HEK293 (cell line): Measurements from ENCODE around the gene PFDN6.

Experiments
- FEZF1 ChIP-seq: fragments of 450-650 bp; formaldehyde crosslinking; IDR thresholded peaks from 2 replicates; pipeline ENCODE4 v1.5.1; 2016; ENCODE audit warnings: missing biosample characterization, missing genetic modification characterization
- GLIS1 ChIP-seq: fragments of 450-650 bp; formaldehyde crosslinking; IDR thresholded peaks from 2 replicates; pipeline ENCODE4 v1.5.1; 2016; ENCODE audit warnings: missing biosample characterization, missing genetic modification characterization
- GLIS2 ChIP-seq: fragments of 450-650 bp; formaldehyde crosslinking; IDR thresholded peaks from 2 replicates; pipeline ENCODE4 v1.5.1; 2016; ENCODE audit warnings: missing biosample characterization, missing genetic modification characterization
- HOXA7 ChIP-seq: sonication (generic); formaldehyde crosslinking; IDR thresholded peaks from 2 replicates; pipeline ENCODE4 v1.8.1; 2022; ENCODE audit warnings: missing genetic modification reagents, borderline replicate concordance
- INSM2 ChIP-seq: fragments of 450-650 bp; formaldehyde crosslinking; IDR thresholded peaks from 2 replicates; pipeline ENCODE4 v1.5.1; 2016; ENCODE audit warnings: missing biosample characterization, missing genetic modification characterization
- KLF10 ChIP-seq: fragments of 450-650 bp; IDR thresholded peaks from 2 replicates; pipeline ENCODE4 v1.5.1; 2018; ENCODE audit warnings: missing biosample characterization, mild to moderate bottlenecking, missing genetic modification characterization
- PRDM4 ChIP-seq: fragments of 450-650 bp; formaldehyde crosslinking; IDR thresholded peaks from 2 replicates; pipeline ENCODE4 v1.5.1; 2017; ENCODE audit warnings: missing biosample characterization, missing genetic modification characterization
- RBAK ChIP-seq: fragments of 450-650 bp; formaldehyde crosslinking; IDR thresholded peaks from 2 replicates; pipeline ENCODE4 v1.5.1; 2016; ENCODE audit warnings: missing biosample characterization, missing genetic modification characterization
- SCRT1 ChIP-seq: fragments of 450-650 bp; formaldehyde crosslinking; IDR thresholded peaks from 2 replicates; pipeline ENCODE4 v1.5.1; 2016; ENCODE audit warnings: missing biosample characterization, missing genetic modification characterization, borderline replicate concordance
- TRIM28 ChIP-seq: IDR thresholded peaks from 2 replicates; pipeline ENCODE4 v1.6.1; 2011; ENCODE audit warnings: low read length, control low read depth, borderline replicate concordance
- ZBTB44 ChIP-seq: fragments of 450-650 bp; IDR thresholded peaks from 2 replicates; pipeline ENCODE4 v1.5.1; 2018; ENCODE audit warnings: missing biosample characterization, mild to moderate bottlenecking, missing genetic modification characterization
- ZBTB48 ChIP-seq: fragments of 450-650 bp; formaldehyde crosslinking; IDR thresholded peaks from 2 replicates; pipeline ENCODE4 v1.5.1; 2016; ENCODE audit warnings: missing biosample characterization, missing genetic modification characterization
- ZBTB6 ChIP-seq: fragments of 450-650 bp; formaldehyde crosslinking; IDR thresholded peaks from 2 replicates; pipeline ENCODE4 v1.5.1; 2017; ENCODE audit warnings: missing biosample characterization, missing genetic modification characterization
- ZBTB8A ChIP-seq: fragments of 450-650 bp; formaldehyde crosslinking; IDR thresholded peaks from 2 replicates; pipeline ENCODE4 v1.5.1; 2016; ENCODE audit warnings: missing biosample characterization, missing genetic modification characterization
- ZFHX2 ChIP-seq: fragments of 450-650 bp; formaldehyde crosslinking; conservative IDR thresholded peaks from 2 replicates; pipeline ENCODE4 v1.5.1; 2016; ENCODE audit warnings: missing biosample characterization, missing genetic modification characterization
- ZFP3 ChIP-seq: fragments of 450-650 bp; formaldehyde crosslinking; IDR thresholded peaks from 2 replicates; pipeline ENCODE4 v1.5.1; 2016; ENCODE audit warnings: low read depth, missing biosample characterization, missing genetic modification characterization
- ZNF138 ChIP-seq: fragments of 450-650 bp; formaldehyde crosslinking; IDR thresholded peaks from 2 replicates; pipeline ENCODE4 v1.5.1; 2016; ENCODE audit warnings: missing biosample characterization, missing genetic modification characterization, borderline replicate concordance
- ZNF335 ChIP-seq: fragments of 450-650 bp; formaldehyde crosslinking; conservative IDR thresholded peaks from 2 replicates; pipeline ENCODE4 v1.5.1; 2016; ENCODE audit warnings: missing biosample characterization, missing genetic modification characterization
- ZNF341 ChIP-seq: fragments of 450-650 bp; formaldehyde crosslinking; IDR thresholded peaks from 2 replicates; pipeline ENCODE4; 2016; ENCODE audit warnings: low read depth, missing biosample characterization, missing genetic modification characterization
- ZNF426 ChIP-seq: fragments of 450-650 bp; formaldehyde crosslinking; IDR thresholded peaks from 2 replicates; pipeline ENCODE4 v1.5.1; 2017; ENCODE audit warnings: missing biosample characterization, missing genetic modification characterization, mild to moderate bottlenecking, inconsistent platforms, moderate library complexity
- ZNF596 ChIP-seq: fragments of 450-650 bp; IDR thresholded peaks from 2 replicates; pipeline ENCODE4 v1.5.0; 2018; ENCODE audit warnings: missing biosample characterization, mild to moderate bottlenecking, missing genetic modification characterization, moderate library complexity
- ZNF624 ChIP-seq: fragments of 450-650 bp; formaldehyde crosslinking; IDR thresholded peaks from 2 replicates; pipeline ENCODE4 v1.5.1; 2017; ENCODE audit warnings: missing biosample characterization, missing genetic modification characterization
- ZNF645 ChIP-seq: fragments of 450-650 bp; formaldehyde crosslinking; IDR thresholded peaks from 2 replicates; pipeline ENCODE4; 2016; ENCODE audit warnings: missing biosample characterization, missing genetic modification characterization
- ZNF654 ChIP-seq: fragments of 450-650 bp; formaldehyde crosslinking; IDR thresholded peaks from 2 replicates; pipeline ENCODE4 v1.5.1; 2016; ENCODE audit warnings: low read depth, missing biosample characterization, missing genetic modification characterization
- ZNF660 ChIP-seq: fragments of 450-650 bp; IDR thresholded peaks from 2 replicates; pipeline ENCODE4 v1.5.1; 2018; ENCODE audit warnings: missing biosample characterization, mild to moderate bottlenecking, missing genetic modification characterization
- ZNF670 ChIP-seq: fragments of 450-650 bp; formaldehyde crosslinking; IDR thresholded peaks from 2 replicates; pipeline ENCODE4 v1.5.1; 2016; ENCODE audit warnings: missing biosample characterization, missing genetic modification characterization, low read depth
- ZNF785 ChIP-seq: fragments of 450-650 bp; formaldehyde crosslinking; IDR thresholded peaks from 2 replicates; pipeline ENCODE4 v1.5.1; 2016; ENCODE audit warnings: missing biosample characterization, missing genetic modification characterization
- ZSCAN16 ChIP-seq: fragments of 450-650 bp; formaldehyde crosslinking; IDR thresholded peaks from 2 replicates; pipeline ENCODE4 v1.5.1; 2016; ENCODE audit warnings: missing biosample characterization, missing genetic modification characterization
- TF ChIP-seq, protein P1 (sequence below): fragments of 450-650 bp; formaldehyde crosslinking; IDR thresholded peaks from 2 replicates; pipeline ENCODE4 v1.5.1; 2016; ENCODE audit warnings: missing biosample characterization, missing genetic modification characterization
- TF ChIP-seq, protein P2 (sequence below): fragments of 450-650 bp; formaldehyde crosslinking; IDR thresholded peaks from 2 replicates; pipeline ENCODE4 v1.5.1; 2016; ENCODE audit warnings: missing biosample characterization, missing genetic modification characterization

PFDN6 gene

GRCh38 chr6:33320315-33321181 lies 31.1 kb downstream of the PFDN6 start (continued):
- TF ChIP-seq ZNF335 (peak; percentile 58), ZNF645 (tag by site-specific recombination) (no peak), ZNF341 (tag by site-specific recombination) (peak; percentile 59; the same call in 1 of the 2 replicates), ZNF670 (no peak), ZBTB44 (tag by site-specific recombination) (peak; percentile 35; the same call in 1 of the 2 replicates), HOXA7 (CRISPR knock-in tag) (no peak), ZNF785 (no peak), ZBTB48 (tag by site-specific recombination) (0 out of 2 replicates have a peak, but pooled peaks have one; percentile 21), ZBTB8A (tag by site-specific recombination) (no peak), KLF10 (tag by site-specific recombination) (peak; percentile 66; the same call in 1 of the 2 replicates), ZSCAN16 (tag by site-specific recombination) (no peak), FEZF1 (no peak), ZNF624 (tag by site-specific recombination) (no peak), GLIS1 (tag by site-specific recombination) (peak; percentile 64), ZNF138 (no peak), ZFP3 (no peak), ZNF660 (tag by site-specific recombination) (peak; percentile 59), GLIS2 (tag by site-specific recombination) (peak; percentile 66; the same call in 1 of the 2 replicates), ZNF654 (no peak), INSM2 (peak; percentile 63; the same call in 1 of the 2 replicates), ZNF596 (tag by site-specific recombination) (no peak), ZNF426 (tag by site-specific recombination) (no peak), RBAK (tag by site-specific recombination) (no peak), SCRT1 (tag by site-specific recombination) (no peak), PRDM4 (tag by site-specific recombination) (no peak), ZFHX2 (tag by site-specific recombination) (peak; percentile 68), ZBTB6 (peak; percentile 71; the same call in 1 of the 2 replicates), TRIM28 (no peak)
- TF ChIP-seq, protein P1, sequence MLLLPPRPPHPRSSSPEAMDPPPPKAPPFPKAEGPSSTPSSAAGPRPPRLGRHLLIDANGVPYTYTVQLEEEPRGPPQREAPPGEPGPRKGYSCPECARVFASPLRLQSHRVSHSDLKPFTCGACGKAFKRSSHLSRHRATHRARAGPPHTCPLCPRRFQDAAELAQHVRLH (tag by site-specific recombination): no peak
- TF ChIP-seq, protein P2, sequence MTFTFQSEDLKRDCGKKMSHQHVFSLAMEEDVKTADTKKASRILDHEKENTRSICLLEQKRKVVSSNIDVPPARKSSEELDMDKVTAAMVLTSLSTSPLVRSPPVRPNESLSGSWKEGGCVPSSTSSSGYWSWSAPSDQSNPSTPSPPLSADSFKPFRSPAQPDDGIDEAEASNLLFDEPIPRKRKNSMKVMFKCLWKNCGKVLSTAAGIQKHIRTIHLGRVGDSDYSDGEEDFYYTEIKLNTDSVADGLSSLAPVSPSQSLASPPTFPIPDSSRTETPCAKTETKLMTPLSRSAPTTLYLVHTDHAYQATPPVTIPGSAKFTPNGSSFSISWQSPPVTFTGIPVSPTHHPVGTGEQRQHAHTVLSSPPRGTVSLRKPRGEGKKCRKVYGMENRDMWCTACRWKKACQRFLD (tag by site-specific recombination): no peak
